WI38 (cell line): ENCODE data around the gene UBALD1.

Experiments used
- H3K4me3 ChIP-seq: 2 replicates; pipeline ENCODE4 v1.5.1; 2011; ENCODE audit warnings: low read depth, mild to moderate bottlenecking, control low read depth, low read length
- CTCF ChIP-seq: IDR thresholded peaks from 2 replicates; pipeline ENCODE4 v1.5.1; 2012; ENCODE audit warnings: low read depth, mild to moderate bottlenecking, control low read depth, low read length

Gene UBALD1

DNA sequence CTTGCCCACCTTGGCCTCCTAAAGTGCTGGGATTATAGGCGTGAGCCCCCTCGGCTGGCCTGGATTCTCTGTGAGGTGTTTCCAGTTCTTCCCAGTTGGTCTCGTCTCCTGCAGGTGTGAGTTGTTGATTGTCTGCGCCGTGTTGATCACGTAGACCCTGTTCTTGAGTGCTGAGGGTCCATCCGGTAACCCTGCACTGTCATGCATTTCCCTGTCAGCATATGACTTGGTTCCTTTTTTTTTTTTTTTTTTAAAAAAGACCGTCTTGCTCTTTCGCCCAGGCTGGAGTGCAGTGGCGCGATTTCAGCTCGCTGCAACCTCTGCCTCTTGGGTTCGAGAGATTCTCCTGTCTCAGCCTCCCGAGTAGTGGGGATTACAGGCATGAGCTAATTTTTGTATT, 27.2 kb upstream of the UBALD1 start:
- TF ChIP-seq CTCF: no peak
- H3K4me3 ChIP-seq: no peak overlapping the region

- no peak for TF ChIP-seq CTCF
- H3K4me3 ChIP-seq: no peak overlapping the region
Observed at GRCh38 chr16:4641306-4641687, 26.6 kb upstream of the UBALD1 start.

- no peak for TF ChIP-seq CTCF
- no peak overlapping the region for H3K4me3 ChIP-seq
Observed at GRCh38 chr16:4640572-4641305, 26.1 kb upstream of the UBALD1 start.

- no peak overlapping the region for H3K4me3 ChIP-seq
- no peak for TF ChIP-seq CTCF
Observed at GRCh38 chr16:4639899-4640509, 25.3 kb upstream of the UBALD1 start.

DNA sequence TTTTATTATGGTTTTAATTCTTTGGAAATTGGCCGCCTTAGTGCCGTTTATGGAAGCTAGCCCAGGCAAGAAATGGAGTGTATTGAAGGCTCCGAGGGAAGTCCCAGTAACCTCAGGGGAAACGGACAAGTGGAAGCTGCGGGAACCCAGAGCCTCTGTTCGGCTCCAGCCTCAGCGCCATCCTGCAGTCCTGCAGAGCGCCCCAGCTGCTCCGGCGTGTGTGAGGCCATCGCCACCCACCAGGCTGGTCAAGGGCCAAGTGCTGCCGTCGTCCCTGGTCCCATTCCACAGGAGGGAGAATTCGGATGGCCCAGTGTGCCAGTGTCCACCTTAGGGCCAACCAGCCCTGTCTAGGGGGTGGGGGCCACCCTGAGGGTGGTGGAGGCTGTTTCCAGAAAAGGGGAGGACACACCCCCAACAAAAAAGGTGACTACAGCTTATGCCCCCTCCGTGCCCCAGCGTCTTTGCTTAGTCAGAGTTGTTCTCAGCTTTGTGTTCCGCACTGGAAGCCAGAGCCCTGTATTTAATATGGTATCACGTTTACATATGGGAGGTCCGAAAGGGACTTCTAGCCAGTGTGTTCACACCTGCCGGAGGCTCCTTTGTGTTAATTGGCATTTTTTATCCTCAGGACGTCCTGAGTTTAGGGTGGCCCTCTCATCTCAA, 22.9 kb upstream of the UBALD1 start:
- no peak for TF ChIP-seq CTCF
- H3K4me3 ChIP-seq: no peak overlapping the region

GRCh38 chr16:4636196-4636595, 21.5 kb upstream of the UBALD1 start:
- no peak overlapping the region for H3K4me3 ChIP-seq
- TF ChIP-seq CTCF: no peak

DNA sequence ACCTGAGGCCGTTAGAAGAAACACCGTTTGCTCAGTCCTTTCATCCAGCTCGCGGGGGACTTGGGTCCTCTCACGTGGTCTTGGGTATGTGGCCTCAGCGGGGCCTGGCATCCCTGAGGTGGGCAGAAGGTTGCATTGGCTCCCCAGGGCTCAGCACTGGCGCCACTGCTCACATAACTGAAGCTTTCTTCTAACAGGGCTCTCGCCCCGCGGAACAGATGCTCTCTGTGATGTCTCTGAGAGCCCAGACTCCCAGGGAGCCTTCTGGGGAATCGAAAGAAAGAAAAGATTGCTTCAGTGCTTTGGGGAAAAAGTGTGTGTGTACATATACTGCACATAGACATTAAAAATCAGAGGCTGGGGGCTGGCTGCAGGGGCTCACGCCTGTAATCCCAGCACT, 20.1 kb upstream of the UBALD1 start:
- H3K4me3 ChIP-seq: no peak overlapping the region
- no peak for TF ChIP-seq CTCF
